ENCODE data around the gene MTHFD1L. TPM values are rescaled to one million over a fixed set of nuclear protein-coding genes. Genes with fewer than 3 reads are reported as not detected.

The MTHFD1L gene
- total and polyA plus RNA-seq, 2 of the 8 experiments (the other 6 are each of a cell fraction or from before 2014, with no cell fraction given), result 29.2 to 105 TPM

DNA sequence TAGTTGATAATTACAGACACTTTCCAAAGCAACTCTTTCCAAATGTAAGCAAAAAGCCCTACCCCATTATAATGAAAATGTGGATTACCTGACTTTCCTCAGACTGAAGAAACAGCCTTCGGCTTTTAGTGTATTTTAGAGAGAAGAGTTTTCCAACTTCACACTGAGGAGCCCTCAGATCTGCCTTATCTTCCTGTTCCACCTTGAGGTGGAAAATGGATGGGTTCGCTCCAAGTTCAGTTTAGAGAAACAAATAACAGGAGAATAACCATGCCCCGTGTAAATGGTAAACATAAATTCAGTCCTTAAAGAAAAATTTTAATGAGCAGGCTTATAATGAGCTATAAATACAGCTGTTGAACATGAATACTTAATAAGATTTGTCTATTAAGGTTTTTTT, 21.1 kb upstream of the MTHFD1L start:
- Histone ChIP-seq H3K4me2 (ENCODE audit: insufficient read depth in 1 of 2, low read depth in 2 of 2, low read length in 2 of 2) (peak overlapping the region in 1 of 2 experiments; percentile 23; a peak in 1 of 4 replicates), H2AK5ac (ENCODE audit: low read depth, low read length) (no peak overlapping the region), H3K27ac (ENCODE audit: low read depth, low read length) (no peak overlapping the region), H2BK15ac (ENCODE audit: low read length) (no peak overlapping the region), H3K9ac (replicated peaks in 1 of 4; ENCODE audit: extremely low read depth in 1 of 4, low read depth in 3 of 4, low read length in 3 of 4) (no peak overlapping the region), H3K18ac (ENCODE audit: extremely low read depth, low read length) (no peak overlapping the region), H4K8ac (ENCODE audit: extremely low read depth, insufficient read depth, low read length) (no peak overlapping the region), H2BK5ac (ENCODE audit: low read depth, low read length) (no peak overlapping the region), H2AFZ (ENCODE audit: low read length) (no peak overlapping the region), H3K56ac (replicated peaks; ENCODE audit: insufficient read length, low read depth, low read length) (no peak overlapping the region), H3K23ac (ENCODE audit: insufficient read length) (no peak overlapping the region), H3K23me2 (ENCODE audit: low read depth, low read length) (no peaks in the 10 kb centered on the region), H2BK20ac (ENCODE audit: low read length) (no peak overlapping the region), H3K4ac (replicated peaks; ENCODE audit: insufficient read length, low read depth, low read length) (no peak overlapping the region), H3K36me3 (ENCODE audit: control insufficient read depth in 2 of 4, insufficient read depth in 4 of 4, low read length in 3 of 4) (no peaks in the 10 kb centered on the region), H4K20me1 (replicated peaks in 1 of 2; ENCODE audit: control insufficient read depth in 1 of 2, insufficient read depth in 2 of 2, low read length in 2 of 2) (no peaks in the 10 kb centered on the region), H3K79me2 (ENCODE audit: control insufficient read depth in 1 of 2, insufficient read depth in 2 of 2, low read length in 2 of 2) (no peaks in the 10 kb centered on the region), H3K79me1 (ENCODE audit: low read depth, low read length) (no peaks in the 10 kb centered on the region), H3K4me1 (replicated peaks in 1 of 4; ENCODE audit: control insufficient read depth in 3 of 4, insufficient read depth in 4 of 4, low read length in 3 of 4) (no peaks in the 10 kb centered on the region; a peak in 1 of 7 replicates), H4K91ac (replicated peaks; ENCODE audit: insufficient read length, low read length) (no peak overlapping the region), H2BK12ac (ENCODE audit: low read depth, low read length) (no peak overlapping the region), H3K14ac (ENCODE audit: insufficient read length) (no peak overlapping the region), H4K5ac (ENCODE audit: insufficient read length, low read depth, low read length) (no peak overlapping the region), H2BK120ac (replicated peaks; ENCODE audit: low read depth, low read length) (no peak overlapping the region), H3K27me3 (replicated peaks in 1 of 4; ENCODE audit: control insufficient read depth in 3 of 4, extremely low read depth in 1 of 4, insufficient read depth in 3 of 4, low read length in 3 of 4) (no peaks in the 10 kb centered on the region), H3K9me3 (ENCODE audit: insufficient read depth in 2 of 2, low read depth in 1 of 2, low read length in 1 of 2) (no peaks in the 10 kb centered on the region), H3K4me3 (ENCODE audit: extremely low read depth in 1 of 4, insufficient read depth in 2 of 4, low read depth in 3 of 4, low read length in 4 of 4) (no peak overlapping the region)
- ChIA-PET POLR2A (ENCODE audit: partially characterized antibody) (no interaction called here), CTCF (ENCODE audit: partially characterized antibody) (interaction anchor here (1.5 to 4.0 kb wide), 3 partner anchors 21 to 28 kb away, joined by 3 to 27 read pairs (median 3); partner anchors contain the start of gene MTHFD1L)
- TF ChIP-seq BACH1 (IDR thresholded peaks at IDR 0.05; ENCODE audit: low read length) (no peak), GTF2F1 (IDR thresholded peaks at IDR 0.05; ENCODE audit: borderline replicate concordance, low read depth, low read length) (no peak), CHD2 (IDR thresholded peaks at IDR 0.05; ENCODE audit: low read length) (no peak), TBP (IDR thresholded peaks at IDR 0.05; ENCODE audit: low read depth, low read length) (no peak), HDAC6 (IDR thresholded peaks at IDR 0.05; ENCODE audit: low read depth, low read length) (no peak)
- 88% methylated on average over 3 of the region's 3 CpGs; no CpG with 5 or more reads in 1 of the 2 experiments for WGBS, 2 experiments (ENCODE audit: extremely low coverage in 1 of 2, insufficient coverage in 1 of 2, insufficient read length in 1 of 2, insufficient replicate concordance in 2 of 2, low coverage in 1 of 2, low lambda C conversion rate in 2 of 2, missing lambda C conversion rate in 1 of 2)
- no peak for FAIRE-seq
- no peak for DNase-seq (ENCODE audit: low read depth in 1 of 2, low spot score in 2 of 2)

Measured in H1 (cell line).